DMS 273 (cell line): Measurements from ENCODE around the gene REEP6.

Source experiments
- DNase-seq: peaks from one replicate; lab custom pipeline; 2025; ENCODE audit not compliant: unreplicated experiment; lab: John Stamatoyannopoulos, UW

The REEP6 gene

DNA sequence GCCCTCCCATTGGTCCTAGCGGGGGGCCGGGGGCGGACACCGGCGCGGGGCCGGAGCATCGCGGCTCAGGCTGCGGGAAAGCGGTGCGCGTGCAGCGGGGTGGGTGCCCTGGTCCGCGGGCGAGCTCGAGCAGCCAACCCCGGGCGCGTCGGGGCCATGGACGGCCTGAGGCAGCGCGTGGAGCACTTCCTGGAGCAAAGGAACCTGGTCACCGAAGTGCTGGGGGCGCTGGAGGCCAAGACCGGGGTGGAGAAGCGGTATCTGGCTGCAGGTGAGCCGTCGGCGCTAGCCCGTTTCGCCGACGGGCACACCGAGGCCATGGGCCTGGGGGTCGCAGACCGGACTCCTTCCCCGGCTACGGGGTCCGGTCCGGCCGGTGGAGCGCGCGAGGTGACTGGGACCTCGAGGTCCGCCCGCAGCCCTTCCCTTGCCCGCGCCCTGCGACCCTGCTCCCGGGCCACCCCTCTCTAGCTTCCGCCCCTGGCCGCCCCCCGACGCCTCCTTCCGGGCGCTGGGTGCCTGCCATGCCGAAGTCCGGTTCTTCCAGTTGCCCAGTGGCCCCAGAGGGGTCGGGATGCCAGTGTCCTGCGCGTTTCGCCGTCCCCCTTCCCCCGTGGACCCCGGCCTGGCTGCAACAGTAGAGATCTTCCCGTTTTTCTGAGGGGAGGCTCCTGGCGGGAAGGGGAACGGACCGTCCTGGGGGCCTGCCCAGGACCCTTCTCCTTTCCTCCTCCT lies at the start of gene REEP6:
TSS of gene REEP6 (plus strand) at position 68 of the 735 bp plus-strand sequence. CDS start at position 157, 89 bp downstream.
- no peak for DNase-seq

DNA sequence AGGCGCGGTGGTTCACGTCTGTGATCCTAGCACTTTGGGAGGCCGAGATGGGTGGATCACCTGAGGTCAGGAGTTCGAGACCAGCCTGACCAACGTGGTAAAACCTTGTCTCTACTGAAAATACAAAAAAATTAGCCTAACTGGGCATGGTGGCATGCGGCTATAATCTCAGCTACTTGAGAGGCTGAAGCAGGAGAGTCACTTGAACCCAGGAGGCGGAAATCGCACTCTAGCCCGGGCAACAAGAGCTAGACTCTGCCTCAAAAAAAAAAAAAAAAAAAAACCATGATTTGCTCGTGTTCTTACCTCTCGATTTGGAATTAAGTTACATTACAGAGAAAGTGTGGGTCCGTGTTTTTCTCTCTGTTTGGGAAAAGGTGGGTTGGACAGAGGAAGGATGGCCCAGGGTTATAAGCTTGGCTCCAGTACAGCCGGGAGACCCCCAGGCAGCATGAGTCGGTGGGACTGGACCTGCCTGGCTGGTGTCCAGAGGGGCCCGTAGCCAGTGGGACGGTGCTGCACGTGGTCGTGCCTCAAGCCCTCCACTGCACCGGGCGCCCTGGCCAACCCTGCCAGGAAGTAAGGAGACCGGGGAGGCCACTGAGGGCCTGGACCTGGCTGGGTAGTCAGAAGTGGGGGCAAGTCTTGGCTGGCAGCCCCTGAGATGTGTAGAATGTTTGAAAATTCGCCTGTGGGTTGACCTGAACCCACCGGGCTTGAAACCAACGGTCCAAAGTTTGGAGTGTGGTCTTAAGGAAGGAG lies 49.1 kb upstream of the REEP6 start:
- no peak for DNase-seq

DNA sequence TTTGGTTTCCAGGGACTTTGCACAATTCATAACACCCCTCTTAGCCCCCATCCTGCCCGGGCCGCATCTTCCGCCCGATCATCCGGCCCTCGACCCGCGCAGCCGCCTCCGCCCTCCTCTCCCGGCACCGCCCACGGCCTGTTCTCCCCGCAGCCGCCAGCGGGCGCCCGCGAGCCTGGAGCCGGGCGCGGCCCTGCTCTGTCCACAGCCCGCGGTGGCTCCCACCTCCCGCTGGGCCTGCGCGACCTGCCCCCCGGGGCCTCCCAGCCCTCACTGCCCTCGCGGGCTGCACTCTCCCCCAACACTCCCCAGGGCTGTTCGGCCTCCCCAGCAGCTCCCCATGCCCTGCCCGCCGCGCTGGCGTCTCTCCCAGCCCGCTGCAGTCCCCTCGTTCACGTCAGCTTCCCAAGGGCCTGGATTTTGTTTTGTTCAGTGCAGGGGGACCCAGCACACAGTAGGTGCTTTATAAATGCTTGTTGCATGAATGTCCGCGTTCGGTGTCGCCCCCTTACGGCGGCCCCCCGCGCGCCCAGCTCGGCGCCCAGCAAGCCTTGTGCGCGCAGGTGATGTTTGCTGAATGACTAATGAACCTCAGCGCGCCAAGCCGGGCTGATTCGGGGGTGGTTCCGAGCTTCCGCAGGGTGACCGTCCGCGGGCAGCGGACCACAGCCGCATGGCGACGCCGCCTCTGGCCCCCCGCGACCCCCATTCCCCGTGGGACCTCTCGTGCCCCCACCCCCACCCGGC lies 45.6 kb upstream of the REEP6 start:
- peak; percentile 89 for DNase-seq

DNA sequence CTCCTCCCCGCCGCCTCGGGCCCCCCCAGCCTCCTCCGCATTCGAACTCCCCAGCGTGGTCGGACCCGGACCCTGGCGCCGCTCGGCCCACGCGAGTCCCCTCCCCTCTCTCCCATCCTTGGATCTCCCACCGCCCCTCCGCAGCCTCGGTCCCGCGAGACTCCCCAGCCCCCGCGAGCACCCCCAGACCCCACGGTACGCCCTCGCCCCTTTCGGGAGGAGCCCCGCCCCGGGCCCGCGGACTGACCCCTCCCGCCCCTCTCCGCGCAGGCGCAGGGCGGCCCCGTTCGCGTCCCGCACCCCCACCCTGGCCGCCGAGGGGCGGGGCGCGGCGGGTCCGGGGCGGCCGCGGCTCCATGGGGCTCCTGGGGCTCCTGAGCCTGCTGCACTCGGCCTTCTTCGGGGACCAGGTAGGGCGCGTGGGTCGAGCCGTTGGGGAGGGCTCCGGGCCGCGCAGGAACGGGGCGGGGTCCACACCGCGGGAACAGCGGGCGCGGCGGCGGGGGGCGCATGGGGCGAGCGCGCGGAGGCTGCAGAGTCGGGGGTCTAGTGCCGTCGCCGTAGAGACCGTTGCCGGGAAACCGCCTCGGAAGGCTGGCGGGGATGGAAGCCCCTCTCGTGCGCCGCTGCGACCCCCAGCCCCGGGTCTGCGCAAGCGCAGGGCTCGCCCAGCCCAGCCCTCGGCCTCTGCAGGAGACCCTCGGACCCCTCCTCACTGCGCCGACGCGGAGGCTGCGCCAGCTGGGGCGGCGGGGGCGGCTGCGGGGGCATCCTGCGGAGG lies 44.9 kb upstream of the REEP6 start:
- peak; percentile 87 for DNase-seq

DNA sequence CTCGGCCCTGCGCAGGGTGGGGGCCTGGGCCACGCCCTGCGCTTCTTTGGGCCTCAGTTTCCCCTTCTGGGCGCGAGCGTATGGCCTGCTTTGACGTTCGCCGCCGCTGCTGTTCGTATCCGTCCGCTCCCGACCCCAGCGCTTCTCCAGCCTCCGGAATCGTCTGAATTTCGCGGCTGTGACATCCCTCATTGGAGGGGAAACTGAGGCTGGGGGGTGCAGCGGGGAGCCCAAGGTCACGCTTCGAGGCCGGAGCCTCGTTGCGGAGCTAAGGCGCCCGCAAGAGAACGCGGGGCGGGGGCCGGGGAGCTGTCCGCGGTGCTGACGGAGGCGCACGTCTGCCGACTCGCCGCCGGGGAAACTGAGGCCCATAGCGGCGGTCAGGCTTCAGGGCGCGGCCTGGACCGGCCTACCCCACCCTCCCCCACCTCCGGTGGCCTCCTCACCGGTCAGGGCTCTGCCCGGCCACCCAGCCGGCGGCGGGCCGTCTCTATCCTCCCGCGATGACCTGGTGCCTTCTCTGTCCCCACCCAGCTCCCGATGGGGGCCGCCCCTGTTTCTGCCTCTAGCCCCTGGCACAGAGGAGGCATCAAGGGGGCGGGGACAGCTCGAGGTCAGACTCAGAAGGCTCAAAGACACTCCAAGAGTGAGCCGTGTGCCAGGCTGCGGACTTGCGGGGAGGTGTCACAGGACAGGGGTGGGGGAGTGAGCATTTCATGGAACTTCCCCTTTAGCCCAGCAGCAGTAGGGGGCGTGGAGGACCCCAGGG lies 44.1 kb upstream of the REEP6 start:
- DNase-seq: peak; percentile 66

DNA sequence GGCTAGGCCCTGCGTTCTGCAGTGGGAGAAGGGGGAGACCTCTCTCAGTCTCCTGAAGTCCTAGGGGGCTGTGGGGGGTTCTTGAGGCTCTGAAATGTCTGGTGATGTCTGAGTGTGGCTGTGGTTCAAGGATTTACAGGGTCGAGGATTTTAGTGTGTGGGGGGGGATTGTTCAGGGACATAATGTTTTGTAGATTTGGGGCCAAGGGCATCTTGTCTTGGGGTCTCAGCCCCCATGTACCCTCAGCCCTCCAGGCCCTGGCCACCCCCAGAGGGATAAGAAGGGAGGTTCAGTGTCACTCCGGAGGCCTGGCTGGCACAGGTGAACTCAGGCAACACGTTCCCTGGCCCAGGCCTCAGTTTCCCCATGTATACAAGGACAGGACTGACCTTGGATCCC lies 43.5 kb upstream of the REEP6 start:
- no peak for DNase-seq

DNA sequence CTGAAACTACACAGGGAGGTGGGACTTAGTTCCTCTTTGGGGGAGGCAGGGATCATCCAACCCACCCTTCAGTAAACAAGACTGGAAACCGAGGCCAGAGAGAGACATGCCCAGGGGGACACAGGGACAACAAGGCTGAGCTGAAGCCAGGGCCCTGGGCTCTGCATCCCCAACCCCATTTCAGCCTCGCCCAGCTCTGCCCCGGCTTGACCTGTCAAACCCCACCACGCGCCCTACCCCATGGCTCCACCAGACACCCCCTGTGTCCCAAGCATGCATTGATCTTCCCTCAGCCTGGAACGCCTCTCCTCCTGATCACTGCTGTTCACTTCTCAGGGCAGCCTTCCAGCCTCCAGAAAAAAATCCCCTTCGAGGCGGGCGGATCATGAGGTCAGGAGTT lies 43.0 kb upstream of the REEP6 start:
- DNase-seq: no peak

DNA sequence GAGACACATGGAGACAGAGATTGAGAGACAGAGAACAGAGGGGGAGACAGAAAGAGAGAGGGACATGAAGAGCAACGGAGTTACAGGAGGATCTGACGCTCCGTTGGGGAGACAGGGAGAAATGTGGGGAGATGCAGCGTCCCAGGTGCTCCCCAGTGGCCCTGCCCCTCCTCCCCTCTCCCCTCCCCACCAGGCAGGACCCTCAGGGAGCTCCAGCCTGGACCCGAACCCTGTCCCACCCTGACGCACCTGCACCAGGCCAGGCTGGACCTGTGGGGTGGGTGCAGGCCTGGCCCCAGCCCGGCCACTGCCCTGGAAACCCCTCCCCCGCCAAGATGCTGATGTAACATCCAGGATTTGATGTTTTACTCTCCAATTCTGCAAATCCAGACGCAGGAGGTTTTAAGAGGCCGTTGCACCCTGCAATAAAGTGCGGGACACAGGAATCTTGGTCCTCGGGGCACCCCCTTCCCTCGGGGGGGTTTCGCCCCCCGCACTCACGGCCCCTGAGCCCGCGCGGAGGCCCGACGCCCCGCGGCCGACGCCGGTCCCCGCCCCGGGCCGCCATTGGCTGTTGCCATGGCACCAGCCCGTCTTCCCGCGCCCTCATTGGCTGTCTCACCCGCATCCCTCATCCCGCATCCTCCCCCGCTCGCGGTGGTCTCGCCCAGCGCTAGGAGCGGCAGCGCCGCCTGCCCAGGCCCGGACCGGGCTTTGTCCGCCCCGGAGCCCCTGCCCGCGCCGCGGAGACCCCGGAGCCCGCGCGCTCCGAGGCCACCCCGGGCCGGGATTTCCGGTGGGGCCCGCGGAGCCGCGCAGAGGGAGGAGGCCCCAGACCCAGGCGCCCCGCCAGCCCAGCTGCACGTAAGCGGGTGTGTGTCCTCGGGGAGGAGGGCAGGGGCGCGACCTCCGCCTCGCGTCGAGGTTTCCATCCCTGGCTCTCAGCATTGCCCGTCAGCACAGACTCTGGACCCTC lies 41.2 kb upstream of the REEP6 start, which contains the start of gene APC2:
TSS of gene APC2 (plus strand) at position 655 of the 976 bp plus-strand sequence. CDS start 2,881 bp downstream, outside the sequence.
- peak; percentile 90 for DNase-seq

DNA sequence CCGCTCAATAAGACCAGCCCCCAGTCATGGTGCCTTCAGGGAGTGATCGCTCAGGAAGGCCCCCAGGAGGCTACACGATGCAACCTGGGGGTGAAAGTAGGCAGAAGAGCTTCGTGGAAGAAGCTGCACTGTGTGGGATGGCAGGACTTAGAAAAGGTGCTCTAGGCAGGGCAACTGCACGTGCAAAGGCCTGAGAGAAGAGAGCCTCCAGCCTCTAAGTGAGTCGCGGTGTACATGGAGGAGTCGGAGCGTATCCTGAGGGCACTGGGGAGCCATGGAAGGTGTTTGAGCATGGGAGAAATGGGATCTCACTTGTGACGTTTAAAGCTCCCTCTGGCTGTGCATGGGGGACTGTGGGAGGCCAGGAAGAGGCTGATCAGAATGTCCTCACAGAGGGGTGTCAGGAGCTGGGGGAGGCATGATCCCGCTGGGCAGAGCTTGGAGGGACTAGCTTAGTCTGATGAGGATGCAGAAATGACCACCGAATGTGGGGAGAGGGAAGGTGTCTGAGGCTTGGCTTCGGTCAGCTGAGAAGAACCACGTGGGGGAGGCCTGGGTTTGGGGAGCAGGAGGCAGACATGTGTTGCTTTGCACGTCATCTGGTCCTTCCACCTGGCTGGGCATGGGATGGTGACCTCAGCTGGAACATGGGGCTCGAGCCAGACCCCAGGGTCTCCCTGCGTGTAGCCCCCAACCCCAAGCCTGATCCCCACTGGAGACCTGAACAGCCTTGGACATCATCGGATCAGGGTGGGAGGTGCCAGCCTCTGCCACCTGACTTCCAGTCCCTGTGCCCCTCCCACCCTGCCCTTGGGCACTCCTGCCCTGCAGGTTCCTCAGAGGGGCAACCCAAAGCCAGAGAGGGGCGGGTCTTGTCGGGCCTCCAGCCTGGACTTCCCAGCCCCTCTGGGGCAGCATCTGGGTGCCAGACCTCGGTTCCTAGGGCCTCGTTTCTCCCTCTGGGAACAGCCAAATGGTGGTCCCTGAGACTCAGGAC lies 39.9 kb upstream of the REEP6 start:
- DNase-seq: peak; percentile 54

DNA sequence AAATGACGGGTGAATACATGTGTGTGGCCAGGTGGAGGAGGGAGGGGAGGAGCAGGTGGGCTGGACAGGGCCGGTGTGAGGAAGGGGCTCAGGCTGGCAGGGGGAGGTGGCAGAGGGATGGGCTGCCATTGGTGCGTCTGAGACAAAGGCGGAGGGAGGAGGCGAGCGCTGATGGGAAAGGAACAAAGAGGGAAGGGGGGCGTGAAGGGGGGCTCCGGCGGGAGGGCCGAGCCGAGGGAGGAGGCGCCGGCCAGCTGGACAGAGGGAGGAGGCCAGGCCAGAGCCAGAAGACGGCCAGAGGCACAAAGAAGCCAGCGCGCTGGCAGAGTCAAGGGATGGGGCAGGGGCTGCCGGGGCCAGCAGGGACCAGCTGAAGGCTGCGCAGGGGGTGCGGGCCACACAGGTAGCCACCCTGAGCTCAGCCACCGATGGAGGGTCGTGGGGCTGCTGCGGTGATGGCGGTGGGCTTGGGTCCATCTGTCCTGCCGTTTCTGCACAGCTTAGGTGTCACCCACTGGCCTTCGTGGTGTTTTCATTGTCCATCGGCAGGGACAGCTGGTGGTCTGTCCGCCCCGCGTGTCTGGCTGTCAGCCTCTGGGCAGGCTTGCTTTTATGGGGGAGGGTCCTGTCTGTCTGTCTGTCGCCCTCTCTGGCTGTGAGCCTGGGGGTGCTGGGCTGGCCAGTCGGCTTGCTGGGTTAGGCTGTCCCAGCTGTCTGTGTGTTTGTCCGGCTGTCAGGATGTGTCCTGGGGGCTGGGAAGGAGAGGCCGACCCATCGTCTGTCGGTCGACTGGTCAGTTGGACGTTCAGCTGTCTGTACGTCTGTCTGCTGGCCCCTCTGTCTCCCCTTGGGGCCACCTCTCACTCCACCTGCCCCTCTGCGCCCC lies 38.8 kb upstream of the REEP6 start:
- DNase-seq: no peak

DNA sequence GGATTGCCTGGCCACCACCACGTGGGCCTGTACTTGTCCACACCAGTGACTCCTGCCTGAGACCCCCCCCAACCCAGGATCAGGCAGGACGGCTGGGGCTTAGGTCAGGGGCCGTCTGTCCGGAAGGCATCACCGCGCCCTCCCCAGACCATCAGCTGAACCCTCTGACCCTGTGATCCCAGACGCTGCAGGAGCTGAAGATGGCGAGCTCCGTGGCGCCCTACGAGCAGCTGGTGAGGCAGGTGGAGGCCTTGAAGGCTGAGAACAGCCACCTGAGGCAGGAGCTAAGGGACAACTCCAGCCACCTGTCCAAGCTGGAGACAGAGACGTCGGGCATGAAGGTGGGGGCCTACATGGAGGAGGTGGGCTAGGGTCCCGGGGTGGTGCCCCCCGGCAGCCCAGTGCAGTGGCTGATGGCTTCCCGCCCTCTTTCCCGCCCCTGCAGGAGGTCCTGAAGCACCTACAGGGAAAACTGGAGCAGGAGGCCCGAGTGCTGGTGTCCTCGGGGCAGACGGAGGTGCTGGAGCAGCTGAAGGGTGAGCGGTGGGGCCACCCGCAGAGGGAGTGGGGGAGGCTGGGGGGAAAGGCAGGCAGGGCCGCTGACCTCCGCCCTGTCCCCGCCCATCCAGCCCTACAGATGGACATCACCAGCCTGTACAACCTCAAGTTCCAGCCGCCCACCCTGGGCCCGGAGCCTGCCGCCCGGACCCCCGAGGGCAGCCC lies 38.0 kb upstream of the REEP6 start:
- DNase-seq: peak; percentile 60

DNA sequence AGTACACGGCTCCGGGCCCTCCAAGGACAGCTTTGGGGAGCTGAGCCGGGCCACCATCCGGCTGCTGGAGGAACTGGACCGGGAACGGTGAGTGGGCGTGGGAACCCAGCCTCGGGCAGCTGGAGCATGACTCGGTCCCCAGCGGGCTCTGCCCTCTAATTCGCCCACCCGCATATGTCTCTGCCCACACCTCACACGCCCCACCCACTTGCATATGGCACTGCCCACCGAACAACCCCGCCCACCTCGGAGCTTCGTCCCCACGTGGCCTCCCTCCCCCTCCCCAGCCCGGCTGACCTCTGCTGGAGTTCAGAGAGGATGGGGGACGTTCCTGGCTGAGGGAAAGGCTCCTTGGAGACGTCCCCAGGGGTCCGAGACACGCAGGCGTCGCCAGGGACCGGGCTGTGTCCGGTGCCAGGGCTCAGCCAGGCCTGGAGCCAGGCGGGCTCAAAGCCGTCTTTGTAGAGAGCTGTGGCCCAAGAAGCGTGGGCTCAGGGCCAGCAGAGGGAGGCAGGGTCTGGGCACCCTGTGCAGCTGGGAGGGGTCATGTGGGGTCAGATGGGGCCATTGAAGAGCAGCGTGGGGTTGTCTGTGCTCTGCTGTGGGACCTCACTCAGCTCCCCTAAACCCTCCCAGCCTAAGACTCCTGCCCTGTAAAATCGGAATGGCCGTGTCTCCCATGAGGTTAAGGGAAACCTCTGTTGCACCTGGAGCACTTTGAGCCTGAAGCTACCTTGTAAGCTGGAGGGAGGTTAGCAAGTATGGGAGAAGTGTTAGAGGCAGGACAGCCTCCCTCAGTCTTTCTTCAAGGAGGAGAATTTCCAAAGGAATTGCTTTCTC lies 37.2 kb upstream of the REEP6 start:
- peak; percentile 94 for DNase-seq

DNA sequence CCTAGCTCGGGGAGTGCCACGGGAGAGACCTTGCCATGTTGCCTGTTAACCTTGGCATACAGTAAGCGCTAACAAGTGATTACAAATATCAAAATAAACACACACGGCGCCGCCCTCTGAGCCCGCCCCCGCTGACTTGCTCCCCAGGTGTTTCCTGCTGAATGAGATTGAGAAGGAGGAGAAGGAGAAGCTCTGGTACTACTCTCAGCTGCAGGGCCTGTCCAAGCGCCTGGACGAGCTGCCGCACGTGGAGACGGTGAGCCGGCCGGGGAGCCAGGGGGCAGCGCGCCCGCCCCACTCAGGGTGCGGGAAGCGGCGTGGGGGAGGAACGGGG lies 36.0 kb upstream of the REEP6 start:
- no peak for DNase-seq

DNA sequence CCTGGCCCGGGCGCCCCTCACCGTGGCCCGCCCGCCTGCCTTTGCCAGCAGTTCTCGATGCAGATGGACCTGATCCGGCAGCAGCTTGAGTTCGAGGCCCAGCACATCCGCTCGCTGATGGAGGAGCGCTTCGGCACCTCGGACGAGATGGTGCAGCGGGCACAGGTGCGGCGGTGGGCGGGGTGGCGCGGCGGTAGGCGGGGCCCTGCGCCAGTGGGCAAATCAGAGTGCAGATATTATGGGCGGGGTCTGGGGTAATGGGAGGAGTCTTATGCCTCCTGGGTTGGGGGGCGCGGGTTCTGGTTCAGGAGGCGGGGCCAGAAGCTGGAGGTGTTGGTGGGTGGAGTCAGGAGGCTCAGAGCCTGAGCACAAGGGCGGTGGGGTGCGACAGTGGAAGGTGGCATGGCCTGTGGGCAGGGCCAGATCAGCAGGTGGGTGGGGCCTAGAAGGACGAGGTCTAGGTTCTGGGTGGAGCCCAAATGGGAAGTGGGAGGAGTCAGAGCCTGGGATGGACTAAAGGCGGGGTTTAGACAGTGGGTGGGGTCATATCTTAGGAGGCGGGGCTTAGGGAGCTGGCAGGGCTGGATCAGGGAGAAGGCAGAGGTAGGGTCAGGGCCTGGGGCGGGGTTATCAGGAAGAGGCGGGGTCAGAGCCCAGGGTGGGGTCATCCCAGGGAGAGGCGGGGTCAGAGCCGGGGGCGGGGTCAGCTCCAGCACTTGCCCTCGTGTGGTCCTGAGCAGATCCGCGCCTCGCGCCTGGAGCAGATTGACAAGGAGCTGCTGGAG lies 35.5 kb upstream of the REEP6 start:
- DNase-seq: peak; percentile 72
